Endodermal cell (in vitro differentiated cells): Measurements from ENCODE around the gene XRCC6. TPM values are rescaled to one million over a fixed set of nuclear protein-coding genes. Genes with fewer than 3 reads are reported as not detected.

ENCODE experiments used
- DNase-seq: peaks from one replicate; pipeline ENCODE4 v3.0.0-alpha.2; 2017
- H3K27ac ChIP-seq: 2 replicates; pipeline ENCODE4 v1.5.1; 2013; ENCODE audit warnings: mild to moderate bottlenecking, low read depth, low read length, moderate library complexity
- H3K27me3 ChIP-seq: 2 replicates; pipeline ENCODE4 v1.6.1; 2013; ENCODE audit warnings: mild to moderate bottlenecking, low read length, moderate library complexity; ENCODE audit not compliant: insufficient read depth, control insufficient read depth, poor library complexity, severe bottlenecking
- H3K36me3 ChIP-seq: 2 replicates; pipeline ENCODE4 v1.7.0; 2013; ENCODE audit warnings: mild to moderate bottlenecking, low read length, moderate library complexity; ENCODE audit not compliant: control insufficient read depth, insufficient read depth
- H3K4me1 ChIP-seq: one replicate; pipeline ENCODE4 v1.7.0; 2013; ENCODE audit warnings: low read length; ENCODE audit not compliant: control insufficient read depth, insufficient read depth
- H3K4me3 ChIP-seq: 2 replicates; pipeline ENCODE4 v1.5.1; 2013; ENCODE audit warnings: mild to moderate bottlenecking, low read length, moderate library complexity
- H3K9ac ChIP-seq: 2 replicates; pipeline ENCODE4 v1.6.1; 2013; ENCODE audit warnings: mild to moderate bottlenecking, low read length, moderate library complexity; ENCODE audit not compliant: poor library complexity, severe bottlenecking; ENCODE audit errors: extremely low read depth
- H3K9me3 ChIP-seq: 2 replicates; pipeline ENCODE4 v1.6.1; 2013; ENCODE audit warnings: mild to moderate bottlenecking, low read length, moderate library complexity; ENCODE audit not compliant: control insufficient read depth
- H3K27ac Mint-ChIP-seq: 2 replicates; pipeline ENCODE4 v1.8.0; 2020; ENCODE audit warnings: mixed read lengths
- H3K27me3 Mint-ChIP-seq: 2 replicates; pipeline ENCODE4 v1.8.0; 2021; ENCODE audit warnings: mild to moderate bottlenecking, mixed read lengths; ENCODE audit not compliant: insufficient read depth
- H3K36me3 Mint-ChIP-seq: 2 replicates; pipeline ENCODE4 v1.8.0; 2020; ENCODE audit warnings: low read depth, mixed read lengths
- H3K4me1 Mint-ChIP-seq: 2 replicates; pipeline ENCODE4 v1.8.0; 2020; ENCODE audit warnings: mixed read lengths
- H3K4me3 Mint-ChIP-seq: 2 replicates; pipeline ENCODE4 v1.8.0; 2020; ENCODE audit warnings: mild to moderate bottlenecking, moderate library complexity, mixed read lengths
- H3K9me3 Mint-ChIP-seq: 2 replicates; pipeline ENCODE4 v1.8.0; 2020; ENCODE audit warnings: mild to moderate bottlenecking, mixed read lengths
- WGBS, 2 experiments: methylation state at CpG; one replicate each; pipeline versions ENCODE4 v1.1.5 to v1.1.7; 2013; ENCODE audit warnings: missing lambda C conversion rate in 2 of 2, mixed read lengths in 1 of 2; ENCODE audit not compliant: insufficient coverage in 1 of 2, insufficient read length in 1 of 2; 5-methylcytosine and 5-hydroxymethylcytosine counted together
- total RNA-seq, 2 donors: library from RNA; stranded (reverse); fragmentation: NEBNext Ultra II Directional in 1 of 2; extraction: Animal tissue kit (Norgen Biotek cat#: 25700) in 1 of 2; gene quantifications; 2 replicates in 1 of 2; 3 replicates in 1 of 2; pipeline ENCODE4 v1.2.1, GENCODE V29; 2021
- TF ChIP-seq, protein P1 (sequence below): fragments of 200-600 bp; sonication (generic); conservative IDR thresholded peaks from 2 replicates; pipeline ENCODE4 v1.5.0; 2021; ENCODE audit warnings: antibody characterized with exemption, mild to moderate bottlenecking

The XRCC6 gene
- total RNA-seq, 2 donors from 2014 or later = 345 to 387 TPM

DNA sequence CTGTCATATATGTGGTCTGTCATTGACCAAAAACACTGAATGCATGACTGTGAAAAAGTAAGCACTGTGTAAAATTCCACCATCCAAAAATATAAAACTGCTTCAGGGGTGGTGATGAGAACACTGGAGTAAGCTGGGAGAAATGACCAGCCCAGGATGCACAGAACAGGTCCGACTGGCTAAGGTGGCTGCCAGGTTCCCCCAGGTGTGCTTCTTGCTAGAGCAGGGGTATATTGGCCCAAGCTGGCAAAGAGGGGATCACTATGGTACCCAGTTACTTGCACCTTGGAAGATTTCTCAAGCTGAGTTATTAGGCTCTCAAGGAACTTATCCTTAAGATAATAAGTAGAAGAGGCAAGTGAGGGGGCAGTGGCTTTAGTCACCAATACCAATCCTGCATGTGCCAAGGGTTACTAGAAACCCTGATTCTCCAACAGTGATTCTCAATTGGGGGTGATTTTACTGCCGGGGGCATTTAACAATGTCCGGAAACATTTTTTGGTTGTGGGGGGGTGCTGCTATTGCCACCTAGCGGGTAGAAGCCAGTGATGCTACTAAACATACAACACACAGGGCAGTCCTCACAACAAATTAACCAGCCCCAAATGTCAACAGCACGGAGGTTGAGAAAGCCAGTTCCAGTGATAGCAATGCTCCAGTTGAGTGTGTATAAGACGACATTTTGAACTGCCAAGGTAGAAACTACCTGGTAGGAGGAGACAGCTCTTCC lies 51.9 kb downstream of the XRCC6 start:
- H3K27me3 Mint-ChIP-seq = no peaks in the 10 kb centered on the region
- no peak overlapping the region for H3K9ac ChIP-seq
- no peak overlapping the region for H3K27ac ChIP-seq
- H3K4me1 Mint-ChIP-seq = peaks cover 4% of the 10 kb centered on the region
- peaks cover 35% of the 10 kb centered on the region for H3K36me3 ChIP-seq
- no peak for DNase-seq
- no peak overlapping the region for H3K4me3 Mint-ChIP-seq
- WGBS, 2 experiments = 76 to 94% methylated on average over 3 to 6 of the region's 6 CpGs
- no peaks in the 10 kb centered on the region for H3K4me1 ChIP-seq
- H3K9me3 ChIP-seq = no peaks in the 10 kb centered on the region
- TF ChIP-seq, protein P1, sequence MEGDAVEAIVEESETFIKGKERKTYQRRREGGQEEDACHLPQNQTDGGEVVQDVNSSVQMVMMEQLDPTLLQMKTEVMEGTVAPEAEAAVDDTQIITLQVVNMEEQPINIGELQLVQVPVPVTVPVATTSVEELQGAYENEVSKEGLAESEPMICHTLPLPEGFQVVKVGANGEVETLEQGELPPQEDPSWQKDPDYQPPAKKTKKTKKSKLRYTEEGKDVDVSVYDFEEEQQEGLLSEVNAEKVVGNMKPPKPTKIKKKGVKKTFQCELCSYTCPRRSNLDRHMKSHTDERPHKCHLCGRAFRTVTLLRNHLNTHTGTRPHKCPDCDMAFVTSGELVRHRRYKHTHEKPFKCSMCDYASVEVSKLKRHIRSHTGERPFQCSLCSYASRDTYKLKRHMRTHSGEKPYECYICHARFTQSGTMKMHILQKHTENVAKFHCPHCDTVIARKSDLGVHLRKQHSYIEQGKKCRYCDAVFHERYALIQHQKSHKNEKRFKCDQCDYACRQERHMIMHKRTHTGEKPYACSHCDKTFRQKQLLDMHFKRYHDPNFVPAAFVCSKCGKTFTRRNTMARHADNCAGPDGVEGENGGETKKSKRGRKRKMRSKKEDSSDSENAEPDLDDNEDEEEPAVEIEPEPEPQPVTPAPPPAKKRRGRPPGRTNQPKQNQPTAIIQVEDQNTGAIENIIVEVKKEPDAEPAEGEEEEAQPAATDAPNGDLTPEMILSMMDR = peak; percentile 55
- no peaks in the 10 kb centered on the region for H3K9me3 Mint-ChIP-seq
- no peak overlapping the region for H3K27ac Mint-ChIP-seq
- peaks cover 37% of the 10 kb centered on the region for H3K36me3 Mint-ChIP-seq
- H3K27me3 ChIP-seq = no peaks in the 10 kb centered on the region
- no peak overlapping the region for H3K4me3 ChIP-seq

- Mint-ChIP-seq H3K9me3 (no peaks in the 10 kb centered on the region), H3K27ac (no peak overlapping the region), H3K27me3 (no peaks in the 10 kb centered on the region), H3K4me1 (no peaks in the 10 kb centered on the region), H3K4me3 (no peak overlapping the region), H3K36me3 (peaks cover 42% of the 10 kb centered on the region)
- Histone ChIP-seq H3K4me1 (no peaks in the 10 kb centered on the region), H3K4me3 (no peak overlapping the region), H3K36me3 (peaks cover 48% of the 10 kb centered on the region), H3K9me3 (no peaks in the 10 kb centered on the region), H3K9ac (no peak overlapping the region), H3K27me3 (no peaks in the 10 kb centered on the region), H3K27ac (no peak overlapping the region)
- WGBS, 2 experiments = 90 to 94% methylated on average over 10 to 12 of the region's 12 CpGs
- no peak for DNase-seq
- TF ChIP-seq, protein P1 = no peak
Measured at GRCh38 chr22:41674846-41675340, 53.8 kb downstream of the XRCC6 start.

GRCh38 chr22:41676134-41676533 lies 55.0 kb downstream of the XRCC6 start:
- H3K27me3 Mint-ChIP-seq = no peaks in the 10 kb centered on the region
- Histone ChIP-seq H3K4me3 (no peak overlapping the region), H3K27me3 (no peaks in the 10 kb centered on the region), H3K9me3 (no peaks in the 10 kb centered on the region), H3K9ac (no peak overlapping the region), H3K27ac (no peak overlapping the region), H3K4me1 (no peaks in the 10 kb centered on the region), H3K36me3 (peaks cover 61% of the 10 kb centered on the region)
- TF ChIP-seq, protein P1 = no peak
- H3K9me3 Mint-ChIP-seq = no peaks in the 10 kb centered on the region
- H3K36me3 Mint-ChIP-seq = peaks cover 49% of the 10 kb centered on the region
- 95 to 96% methylated on average over 3 to 4 of the region's 4 CpGs for WGBS, 2 experiments
- no peak overlapping the region for H3K27ac Mint-ChIP-seq
- DNase-seq = no peak
- no peak overlapping the region for H3K4me3 Mint-ChIP-seq
- no peaks in the 10 kb centered on the region for H3K4me1 Mint-ChIP-seq
